GM23338 (cell line): ENCODE results near the gene DYNLT3. TPM values are rescaled to one million over a fixed set of nuclear protein-coding genes. Genes with fewer than 3 reads are reported as not detected.

Experiments used
- ATAC-seq: fragments of 200-7000 bp; cut with Tn5 transposase; 3 replicates; pipeline ENCODE4 v1.9.1; 2020
- DNase-seq: peaks from one replicate; pipeline ENCODE4 v3.0.0-alpha.2; 2015; ENCODE audit warnings: low spot score
- H2AFZ ChIP-seq: fragments of 200-600 bp; sonication (generic); 2 replicates; pipeline ENCODE4 v1.8.0; 2016; ENCODE audit warnings: antibody characterized with exemption, mild to moderate bottlenecking, moderate library complexity
- H3F3A ChIP-seq: fragments of 200-600 bp; sonication (generic); replicated peaks from 2 replicates; pipeline ENCODE4 v1.8.0; 2017; ENCODE audit warnings: antibody characterized with exemption, mixed run types, low read depth
- H3K27ac ChIP-seq: fragments of 200-600 bp; sonication (generic); 2 replicates; pipeline ENCODE4 v1.6.1; 2016; ENCODE audit warnings: low read depth
- H3K27me3 ChIP-seq: fragments of 200-600 bp; sonication (generic); 2 replicates; pipeline ENCODE4 v1.8.0; 2016; ENCODE audit warnings: mild to moderate bottlenecking, mixed run types, moderate library complexity; ENCODE audit not compliant: insufficient read depth
- H3K36me3 ChIP-seq: fragments of 200-600 bp; sonication (generic); 2 replicates; pipeline ENCODE4 v1.8.0; 2016; ENCODE audit warnings: mild to moderate bottlenecking; ENCODE audit not compliant: insufficient read depth
- H3K4me1 ChIP-seq: fragments of 200-600 bp; sonication (generic); 2 replicates; pipeline ENCODE4 v1.8.0; 2016; ENCODE audit warnings: mild to moderate bottlenecking, moderate library complexity; ENCODE audit not compliant: insufficient read depth
- H3K4me2 ChIP-seq: fragments of 200-600 bp; sonication (generic); 2 replicates; pipeline ENCODE4 v1.7.1; 2017; ENCODE audit warnings: mixed run types
- H3K4me3 ChIP-seq: fragments of 200-600 bp; sonication (generic); 2 replicates; pipeline ENCODE4 v1.6.1; 2016; ENCODE audit warnings: mixed run types
- H3K79me2 ChIP-seq: fragments of 200-600 bp; sonication (generic); replicated peaks from 2 replicates; pipeline ENCODE4 v1.8.0; 2017; ENCODE audit warnings: mild to moderate bottlenecking; ENCODE audit not compliant: insufficient read depth
- H3K9me2 ChIP-seq: fragments of 200-600 bp; sonication (generic); 2 replicates; pipeline ENCODE4 v1.8.0; 2017; ENCODE audit not compliant: insufficient read depth
- H4K20me1 ChIP-seq: fragments of 200-600 bp; sonication (generic); replicated peaks from 2 replicates; pipeline ENCODE4 v1.8.0; 2017; ENCODE audit warnings: mild to moderate bottlenecking; ENCODE audit not compliant: insufficient read depth
- H3K27ac Mint-ChIP-seq: 2 replicates; pipeline ENCODE4 v1.8.0; 2020; ENCODE audit warnings: inconsistent platforms, mild to moderate bottlenecking, moderate library complexity, mixed read lengths
- H3K27me3 Mint-ChIP-seq: 3 replicates; pipeline ENCODE4 v1.8.0; 2022; ENCODE audit warnings: low read depth, mild to moderate bottlenecking, moderate library complexity, mixed read lengths, inconsistent platforms; ENCODE audit not compliant: insufficient read depth, poor library complexity
- H3K36me3 Mint-ChIP-seq: 3 replicates; pipeline ENCODE4 v1.8.0; 2021; ENCODE audit warnings: low read depth, mild to moderate bottlenecking, inconsistent platforms, moderate library complexity, mixed read lengths
- H3K4me1 Mint-ChIP-seq: 3 replicates; pipeline ENCODE4 v1.8.0; 2020; ENCODE audit warnings: mild to moderate bottlenecking, inconsistent platforms, mixed read lengths
- H3K4me3 Mint-ChIP-seq: 3 replicates; pipeline ENCODE4 v1.8.0; 2021; ENCODE audit warnings: moderate library complexity, mild to moderate bottlenecking, inconsistent platforms, mixed read lengths
- H3K9me3 Mint-ChIP-seq: 3 replicates; pipeline ENCODE4 v1.8.0; 2020; ENCODE audit warnings: moderate library complexity, mild to moderate bottlenecking, inconsistent platforms, mixed read lengths
- EZH2phosphoT487 ChIP-seq: fragments of 200-600 bp; sonication (generic); IDR thresholded peaks from one replicate; pipeline ENCODE4 v1.8.1; 2018; ENCODE audit warnings: antibody characterized with exemption; ENCODE audit not compliant: unreplicated experiment
- REST ChIP-seq: IDR thresholded peaks from one replicate; pipeline ENCODE4 v1.6.1; 2018; ENCODE audit warnings: antibody characterized with exemption; ENCODE audit not compliant: unreplicated experiment
- ZNF331 ChIP-seq: fragments of 250-450 bp; sonication (Bioruptor Pico); IDR thresholded peaks from 2 replicates; pipeline ENCODE4 v1.5.0; 2020; ENCODE audit warnings: low read depth, mild to moderate bottlenecking, moderate library complexity
- ZNF462 ChIP-seq: fragments of 250-450 bp; sonication (Bioruptor Pico); IDR thresholded peaks from 2 replicates; pipeline ENCODE4 v1.5.0; 2020; ENCODE audit warnings: mild to moderate bottlenecking, moderate library complexity
- polyA plus RNA-seq: library from polyadenylated mRNA; unstranded; fragments of >200 nt; fragmentation: Nextera tagmentation; extraction: Ambion mirVana; gene quantifications from 2 replicates; pipeline ENCODE4 v1.2.1, GENCODE V29; 2016
- total RNA-seq: library from RNA; depleted of rRNA; stranded (reverse); fragments of >200 nt; shearing (Covaris generic); gene quantifications from 2 replicates; pipeline ENCODE4 v1.2.3, GENCODE V29; 2014

Gene DYNLT3
- total and polyA plus RNA-seq, 2 experiments from 2014 or later: 6.5 to 8.1 TPM

- H3K4me1 ChIP-seq: no peaks in the 10 kb centered on the region
- DNase-seq (no peak), ATAC-seq (no peak)
- no peak overlapping the region for H3K4me2 ChIP-seq
- Mint-ChIP-seq H3K4me3 (no peak overlapping the region), H3K4me1 (no peaks in the 10 kb centered on the region), H3K27ac (no peak overlapping the region), H3K27me3 (no peaks in the 10 kb centered on the region), H3K36me3 (no peaks in the 10 kb centered on the region), H3K9me3 (no peaks in the 10 kb centered on the region)
- no peaks in the 10 kb centered on the region for H3K9me2 ChIP-seq
- H3F3A ChIP-seq: no peaks in the 10 kb centered on the region
- no peak overlapping the region for H3K4me3 ChIP-seq
- no peaks in the 10 kb centered on the region for H4K20me1 ChIP-seq
- no peaks in the 10 kb centered on the region for H3K27me3 ChIP-seq
- H3K79me2 ChIP-seq: no peaks in the 10 kb centered on the region
- H3K27ac ChIP-seq: no peak overlapping the region
- no peak overlapping the region for H2AFZ ChIP-seq
- no peaks in the 10 kb centered on the region for H3K36me3 ChIP-seq
- no peak for TF ChIP-seq EZH2phosphoT487
- TF ChIP-seq ZNF462: no peak
Observed at GRCh38 chrX:37800717-37801116, 46.7 kb downstream of the DYNLT3 start.

GRCh38 chrX:37799936-37800335 lies 47.4 kb downstream of the DYNLT3 start:
- H3F3A ChIP-seq: no peaks in the 10 kb centered on the region
- H3K27me3 Mint-ChIP-seq: no peaks in the 10 kb centered on the region
- H3K4me1 Mint-ChIP-seq: no peaks in the 10 kb centered on the region
- H3K27ac Mint-ChIP-seq: no peak overlapping the region
- H3K79me2 ChIP-seq: no peaks in the 10 kb centered on the region
- H3K27me3 ChIP-seq: no peaks in the 10 kb centered on the region
- no peak overlapping the region for H3K4me2 ChIP-seq
- H3K4me1 ChIP-seq: no peaks in the 10 kb centered on the region
- H3K9me2 ChIP-seq: no peaks in the 10 kb centered on the region
- no peaks in the 10 kb centered on the region for H4K20me1 ChIP-seq
- H3K27ac ChIP-seq: no peak overlapping the region
- H3K4me3 ChIP-seq: no peak overlapping the region
- no peak overlapping the region for H2AFZ ChIP-seq
- H3K36me3 Mint-ChIP-seq: no peaks in the 10 kb centered on the region
- H3K9me3 Mint-ChIP-seq: no peaks in the 10 kb centered on the region
- no peak overlapping the region for H3K4me3 Mint-ChIP-seq
- no peak for DNase-seq
- ATAC-seq: no peak
- H3K36me3 ChIP-seq: no peaks in the 10 kb centered on the region
- no peak for TF ChIP-seq EZH2phosphoT487
- TF ChIP-seq ZNF331 (CRISPR knock-in tag): no peak
- no peak for TF ChIP-seq REST
